NCI-H187 treated with DMSO at 0.1 percent for 48 hours (cell line): ENCODE data around the gene CHRNG.

ENCODE experiments used
- DNase-seq: peaks from one replicate; lab custom pipeline; 2025; lab: John Stamatoyannopoulos, UW

CHRNG gene, protein sequence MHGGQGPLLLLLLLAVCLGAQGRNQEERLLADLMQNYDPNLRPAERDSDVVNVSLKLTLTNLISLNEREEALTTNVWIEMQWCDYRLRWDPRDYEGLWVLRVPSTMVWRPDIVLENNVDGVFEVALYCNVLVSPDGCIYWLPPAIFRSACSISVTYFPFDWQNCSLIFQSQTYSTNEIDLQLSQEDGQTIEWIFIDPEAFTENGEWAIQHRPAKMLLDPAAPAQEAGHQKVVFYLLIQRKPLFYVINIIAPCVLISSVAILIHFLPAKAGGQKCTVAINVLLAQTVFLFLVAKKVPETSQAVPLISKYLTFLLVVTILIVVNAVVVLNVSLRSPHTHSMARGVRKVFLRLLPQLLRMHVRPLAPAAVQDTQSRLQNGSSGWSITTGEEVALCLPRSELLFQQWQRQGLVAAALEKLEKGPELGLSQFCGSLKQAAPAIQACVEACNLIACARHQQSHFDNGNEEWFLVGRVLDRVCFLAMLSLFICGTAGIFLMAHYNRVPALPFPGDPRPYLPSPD

DNA sequence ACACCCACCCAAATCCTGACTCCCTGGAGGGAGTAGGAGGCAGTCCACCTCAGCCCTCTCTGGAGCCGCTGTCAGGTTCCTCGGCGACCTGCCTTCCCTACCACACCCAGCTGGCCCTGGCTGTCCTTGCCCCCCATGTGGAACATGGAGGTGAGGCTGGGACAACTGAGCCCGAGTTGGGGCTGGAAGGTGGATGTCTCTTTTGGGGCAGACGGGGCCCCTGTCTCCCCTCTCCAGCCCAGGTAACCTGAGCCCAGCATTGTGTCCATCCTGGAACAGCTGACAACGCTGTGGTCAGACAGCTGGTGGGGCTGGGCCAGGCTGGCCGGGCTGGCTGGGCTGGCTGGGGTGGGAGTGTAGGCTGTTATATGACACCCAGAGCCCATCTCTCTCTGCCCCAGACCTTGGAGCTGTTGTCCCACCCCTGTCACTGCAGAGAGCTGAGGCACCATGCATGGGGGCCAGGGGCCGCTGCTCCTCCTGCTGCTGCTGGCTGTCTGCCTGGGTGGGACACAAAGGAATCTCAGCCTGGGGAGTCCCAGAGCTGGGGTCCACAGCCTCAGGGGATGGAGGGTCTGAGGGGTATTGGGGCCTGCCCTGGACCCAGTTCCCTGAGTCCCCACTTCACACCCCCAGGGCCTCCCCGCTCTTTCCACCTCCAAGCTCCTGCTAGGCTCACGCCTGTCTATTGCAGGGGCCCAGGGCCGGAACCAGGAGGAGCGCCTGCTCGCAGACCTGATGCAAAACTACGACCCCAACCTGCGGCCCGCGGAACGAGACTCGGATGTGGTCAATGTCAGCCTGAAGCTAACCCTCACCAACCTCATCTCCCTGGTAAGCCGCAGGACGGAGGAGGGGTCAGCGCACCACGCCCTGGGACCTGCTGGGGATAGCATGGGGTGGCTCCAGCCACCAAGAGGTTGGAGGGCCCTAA lies at the start of gene CHRNG:
TSS of gene CHRNG (plus strand) at position 395 of the 934 bp plus-strand sequence. CDS start at position 451, 56 bp downstream.
- no peak for DNase-seq

DNA sequence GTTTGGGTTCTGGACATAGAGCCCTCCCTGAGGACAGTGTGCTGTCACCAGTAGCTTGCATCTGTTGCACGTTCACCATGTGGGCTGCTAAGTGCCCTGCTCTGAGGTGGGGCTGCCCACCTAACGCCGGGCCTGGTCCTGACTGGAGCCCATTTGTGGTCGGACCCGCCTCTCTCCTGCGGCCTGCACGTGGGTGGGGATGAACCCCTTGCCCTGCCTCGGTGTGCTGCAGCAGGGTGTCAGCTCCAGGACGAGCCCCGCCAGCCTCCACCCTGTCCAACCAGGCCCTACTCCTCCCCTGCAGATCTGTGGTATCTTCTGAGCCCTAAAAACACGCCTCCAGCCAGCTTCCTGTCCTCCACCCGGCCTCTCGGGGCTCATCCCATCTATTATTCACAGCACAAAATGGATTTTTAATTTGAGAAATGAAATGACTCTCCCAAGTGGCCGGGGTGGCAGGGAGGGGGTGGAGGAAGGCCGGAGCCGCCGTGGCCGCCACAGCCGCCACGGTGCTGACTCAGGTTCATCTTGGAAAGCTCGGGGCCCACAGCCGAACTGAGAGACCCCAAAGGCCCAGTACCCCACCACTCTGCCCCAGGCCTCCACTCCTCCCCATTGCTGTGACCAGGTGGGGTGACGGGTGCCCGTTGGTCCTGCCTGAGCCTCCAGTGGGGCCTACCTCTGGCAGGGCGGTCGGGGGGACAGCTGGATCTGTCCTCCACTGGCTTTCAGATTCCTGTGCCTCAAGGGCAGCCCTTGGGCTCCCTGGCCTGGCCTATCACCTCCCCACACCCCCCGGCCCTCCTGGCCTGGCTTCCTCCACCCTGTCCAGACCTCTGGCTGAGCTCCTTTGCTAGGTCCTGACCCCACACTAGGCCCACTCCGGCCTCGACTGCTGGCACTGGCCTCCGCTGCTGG lies 49.0 kb upstream of the CHRNG start:
- no peak for DNase-seq

DNA sequence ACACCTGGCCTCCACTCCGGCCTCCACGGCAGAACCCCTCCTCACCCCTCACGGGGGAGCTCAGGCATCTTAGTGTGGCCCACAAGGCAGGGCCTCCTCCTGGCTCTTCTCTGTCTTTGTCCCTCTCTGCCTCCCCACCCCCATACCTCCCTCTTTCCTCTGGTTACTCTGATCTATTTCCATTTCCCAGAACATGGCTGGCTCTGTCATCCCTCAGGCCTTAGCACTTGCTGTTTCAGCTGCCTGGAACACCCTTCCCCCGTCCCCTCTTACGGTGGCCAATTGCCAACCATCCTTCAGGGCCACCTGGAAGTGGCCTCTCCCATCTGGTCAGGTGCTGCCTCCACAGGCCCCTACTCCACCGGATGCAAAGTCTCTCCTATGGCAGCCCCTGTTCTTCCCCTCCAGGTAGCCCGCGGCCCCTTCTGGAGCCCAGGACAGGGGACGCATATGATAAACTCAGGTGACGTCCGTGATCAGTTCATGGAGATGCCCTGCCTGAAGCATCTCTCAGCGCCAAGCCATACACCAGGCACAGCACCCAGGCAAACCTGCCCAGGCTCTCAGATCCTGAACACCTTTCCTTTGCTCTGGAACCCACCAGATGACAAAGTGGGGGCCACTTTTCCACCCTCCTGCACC lies 48.2 kb upstream of the CHRNG start:
- DNase-seq, result no peak

DNA sequence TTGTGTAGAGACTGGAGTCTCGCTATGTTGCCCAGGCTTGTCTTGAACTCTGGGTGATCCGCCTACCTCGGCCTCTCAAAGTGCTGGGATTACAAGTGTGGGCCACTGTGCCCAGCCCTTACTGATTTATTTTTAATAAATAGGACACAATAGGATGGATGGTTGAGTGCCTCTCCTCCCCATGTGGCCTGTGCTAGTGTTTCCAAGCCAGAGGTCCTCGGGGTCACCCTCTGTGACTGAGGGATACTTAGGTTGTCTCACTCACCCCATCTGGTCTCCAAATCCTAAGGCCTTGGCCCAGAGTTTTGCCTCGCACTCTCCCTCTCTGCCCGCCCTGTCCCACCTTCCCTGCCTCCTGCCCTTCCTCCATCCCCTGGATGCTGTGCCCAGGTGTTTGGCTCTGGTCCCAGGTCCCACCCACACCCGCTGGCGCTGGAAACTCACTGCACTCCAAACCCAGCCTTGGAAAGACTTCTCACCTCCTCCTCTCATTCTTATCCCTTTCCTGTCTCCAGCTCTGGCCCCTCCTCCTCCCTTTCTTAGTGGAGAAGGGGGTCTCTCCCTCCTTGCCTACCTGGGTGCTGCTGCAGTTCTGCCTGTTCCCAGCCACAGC lies 47.1 kb upstream of the CHRNG start:
- DNase-seq, result no peak

DNA sequence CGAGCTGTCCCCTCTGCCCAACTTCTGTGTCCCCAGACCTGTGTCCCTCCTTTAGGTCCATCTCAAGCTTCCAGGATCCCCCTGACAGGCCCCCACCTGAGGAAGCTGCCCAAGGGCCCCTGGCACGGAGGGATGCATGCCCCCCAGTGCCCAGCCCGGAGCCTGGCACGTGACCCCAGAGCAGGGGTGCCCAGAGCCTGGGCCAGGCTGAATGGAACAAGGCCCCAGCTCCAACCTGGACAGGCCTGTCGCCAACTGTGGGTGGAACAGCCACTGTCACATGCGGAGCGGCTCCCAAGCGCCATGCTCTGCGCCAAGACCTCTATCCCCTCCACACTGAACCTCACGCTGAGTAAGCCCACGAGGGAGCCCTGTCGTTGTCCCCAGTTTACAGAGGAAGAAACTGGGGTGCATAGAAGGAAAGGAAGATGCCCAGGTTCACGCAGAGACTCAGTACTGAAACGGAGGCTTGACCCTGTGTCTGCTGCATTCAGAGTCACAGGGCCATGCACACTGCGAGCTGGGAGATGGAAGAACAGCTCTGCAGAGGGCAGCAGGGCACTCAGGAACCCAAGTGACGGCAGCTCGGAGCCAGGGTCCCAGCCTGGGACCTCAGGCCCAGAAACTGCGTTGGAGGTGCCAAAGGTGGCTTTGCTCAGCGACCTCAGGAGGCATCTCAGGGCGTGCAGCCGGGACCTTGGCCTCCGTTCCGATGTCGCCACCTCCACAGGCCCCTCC lies 46.4 kb upstream of the CHRNG start:
- DNase-seq, result no peak

DNA sequence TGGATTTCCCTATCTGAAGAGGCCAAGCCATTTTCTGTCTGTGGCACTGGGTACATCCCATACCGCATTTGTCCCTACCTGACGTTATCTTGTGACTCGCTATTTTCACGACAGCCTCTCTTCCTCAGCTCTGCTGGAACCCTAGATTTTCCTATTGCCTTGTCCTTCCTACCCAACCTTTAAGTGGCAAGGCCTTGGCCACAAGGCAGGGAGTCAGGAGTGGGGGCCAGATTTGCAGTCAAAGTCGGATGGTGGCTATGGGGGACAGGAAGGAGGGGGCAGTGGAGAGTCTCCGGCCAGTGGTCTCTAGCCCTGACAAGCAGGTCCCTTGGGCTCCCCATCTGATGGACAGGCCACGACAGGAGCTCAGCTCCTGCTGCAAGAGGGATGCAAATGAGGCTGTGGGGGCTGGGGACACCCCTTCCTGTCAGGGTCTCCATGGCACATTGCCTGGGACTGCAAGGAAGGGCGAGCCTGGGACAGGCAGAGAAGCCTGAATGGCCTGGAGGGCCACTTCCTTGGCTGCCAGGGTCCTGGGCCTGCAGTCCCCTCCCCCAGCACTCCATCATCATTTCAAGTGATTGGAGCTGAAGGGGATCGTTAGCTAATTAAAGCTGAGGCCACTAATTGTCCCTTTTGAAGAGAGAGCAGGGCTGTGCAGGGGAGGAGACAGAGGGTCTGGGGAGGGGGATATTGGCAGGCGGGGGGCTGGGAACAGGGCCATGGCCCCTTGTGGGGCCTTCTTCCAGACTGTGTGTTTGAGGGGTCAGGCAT lies 45.6 kb upstream of the CHRNG start:
- DNase-seq, result no peak

DNA sequence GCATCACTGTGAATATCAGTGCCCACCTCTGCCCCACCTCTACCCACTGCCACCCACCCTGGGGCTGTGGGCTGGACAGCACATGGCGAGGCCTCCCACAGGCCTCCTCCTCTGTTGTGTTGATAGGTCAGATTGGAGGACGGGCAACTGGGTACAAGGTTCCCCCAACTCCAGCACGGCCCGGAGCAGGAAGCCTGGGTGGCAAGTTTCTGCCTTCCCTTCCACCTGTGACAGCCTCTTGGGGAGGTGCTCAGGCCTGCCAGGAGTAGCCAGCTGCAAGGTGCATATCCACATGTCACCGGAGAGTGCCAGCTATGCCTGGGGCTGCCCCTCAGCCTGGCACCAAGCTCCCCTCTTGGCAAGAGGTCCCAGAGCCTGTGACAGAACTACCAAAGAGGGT lies 45.0 kb upstream of the CHRNG start:
- DNase-seq, result no peak

DNA sequence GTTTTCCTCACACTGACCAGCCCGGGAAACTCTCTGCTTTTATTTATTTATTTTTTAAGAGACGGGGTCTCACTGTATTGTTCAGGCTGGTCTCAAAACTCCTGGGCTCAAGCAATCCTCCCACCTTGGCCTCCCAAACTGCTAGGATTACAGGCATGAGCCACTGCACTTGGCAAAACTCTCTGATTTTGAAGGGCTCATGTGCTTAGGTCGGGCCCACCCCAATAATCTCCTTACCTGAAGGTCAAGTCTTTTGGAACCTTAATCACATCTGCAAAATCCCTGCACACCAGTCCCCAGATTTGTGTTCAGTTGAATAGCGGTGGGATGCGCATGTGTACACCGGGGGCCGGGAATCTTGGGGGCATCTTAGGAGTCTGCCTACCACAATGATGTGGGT lies 44.2 kb upstream of the CHRNG start:
- DNase-seq, result no peak

DNA sequence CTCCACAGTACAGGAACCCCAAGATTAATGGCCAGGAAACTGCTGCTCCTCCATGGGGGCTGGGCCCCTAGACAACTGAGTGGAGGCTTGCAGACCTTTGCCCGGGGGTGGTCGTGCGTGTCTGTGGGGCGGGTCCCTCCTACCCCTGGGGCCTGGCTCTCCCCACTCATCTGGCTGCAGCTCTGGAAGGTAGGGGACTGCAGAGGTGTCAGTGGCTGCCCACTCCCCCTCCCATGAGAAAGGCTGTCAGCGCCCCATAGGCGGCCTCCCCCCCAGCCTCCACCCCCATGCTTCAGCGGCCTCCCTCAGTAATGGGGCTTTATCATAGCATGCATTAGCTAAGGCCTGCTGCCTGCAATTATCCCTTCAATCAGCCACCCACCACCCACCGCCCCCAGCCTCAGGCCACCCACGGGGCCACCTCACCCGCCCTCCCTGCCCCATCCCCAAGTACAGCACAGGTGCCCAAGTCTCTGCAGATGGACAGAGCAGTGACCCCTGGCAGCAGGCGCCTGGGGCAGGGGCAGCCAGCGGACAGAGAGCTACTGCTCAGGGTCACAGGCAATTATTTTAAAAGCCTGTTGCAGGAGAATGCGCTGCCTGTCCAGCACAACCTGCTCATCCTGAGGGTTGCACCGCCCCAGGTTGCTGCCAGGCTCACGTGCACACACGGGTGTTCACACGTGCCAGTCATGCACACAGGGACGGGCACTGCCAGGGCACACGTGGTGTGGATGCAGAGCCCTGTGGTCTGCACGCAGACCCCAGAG lies 42.8 kb upstream of the CHRNG start:
- DNase-seq, result no peak

DNA sequence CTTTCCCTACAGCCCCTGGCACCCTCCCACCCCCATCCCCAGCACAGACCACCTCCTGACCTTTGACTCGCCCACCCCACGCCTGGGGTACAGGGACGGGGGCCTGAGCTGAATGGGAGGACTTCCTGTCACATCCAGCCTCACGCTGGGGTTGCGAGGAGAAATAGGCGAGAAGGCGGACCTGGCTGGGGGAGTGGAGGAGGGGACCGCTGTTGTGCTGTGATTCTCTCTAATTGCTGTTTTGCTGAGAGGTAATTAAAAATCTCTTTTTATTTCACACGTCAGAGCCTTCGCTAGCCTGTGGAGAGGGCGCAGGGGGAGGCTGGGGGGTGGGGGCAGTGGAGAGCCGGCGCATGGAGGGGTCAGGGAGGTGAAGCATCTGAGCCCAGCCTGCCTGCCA lies 42.1 kb upstream of the CHRNG start:
- no peak for DNase-seq

DNA sequence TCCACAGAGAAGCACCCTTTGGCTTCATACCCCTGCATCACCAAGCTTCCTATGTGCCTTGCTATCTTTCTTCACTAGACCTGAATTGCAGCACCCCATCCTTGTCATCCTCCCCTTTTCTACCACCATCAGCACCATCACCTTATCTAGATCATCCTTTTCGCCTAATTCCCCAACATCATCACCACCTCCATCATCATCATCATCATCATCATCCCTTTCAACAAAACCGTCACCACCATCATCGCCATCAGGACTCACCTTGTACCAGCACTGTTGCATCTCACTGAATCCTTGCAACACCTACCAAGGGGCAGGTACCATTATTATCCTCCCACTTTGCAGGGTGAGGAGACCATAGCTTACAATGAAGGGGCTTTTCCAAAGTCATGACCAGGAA lies 41.0 kb upstream of the CHRNG start:
- DNase-seq, result no peak

DNA sequence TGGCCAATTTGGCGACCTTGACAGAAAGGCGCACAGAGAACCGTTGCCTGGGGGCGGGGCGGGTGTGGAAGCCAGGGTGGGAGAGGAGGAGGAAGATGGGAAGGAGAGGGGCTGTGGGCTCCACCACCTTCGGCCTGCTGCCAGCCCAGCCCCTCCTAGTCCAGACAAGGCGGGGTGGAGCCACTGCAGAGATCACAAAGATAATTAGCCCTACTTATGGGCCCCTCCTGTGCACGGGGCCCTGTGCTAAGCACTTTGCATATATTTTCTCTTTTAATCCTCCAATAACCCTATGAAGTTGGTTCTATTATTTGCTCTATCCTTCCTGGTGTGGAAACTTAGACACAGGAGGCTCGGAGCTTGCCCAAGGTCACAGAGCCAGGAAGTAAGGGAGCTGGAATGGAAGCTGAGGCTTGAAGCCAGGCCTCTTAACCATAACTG lies 38.1 kb upstream of the CHRNG start:
- DNase-seq, result no peak

DNA sequence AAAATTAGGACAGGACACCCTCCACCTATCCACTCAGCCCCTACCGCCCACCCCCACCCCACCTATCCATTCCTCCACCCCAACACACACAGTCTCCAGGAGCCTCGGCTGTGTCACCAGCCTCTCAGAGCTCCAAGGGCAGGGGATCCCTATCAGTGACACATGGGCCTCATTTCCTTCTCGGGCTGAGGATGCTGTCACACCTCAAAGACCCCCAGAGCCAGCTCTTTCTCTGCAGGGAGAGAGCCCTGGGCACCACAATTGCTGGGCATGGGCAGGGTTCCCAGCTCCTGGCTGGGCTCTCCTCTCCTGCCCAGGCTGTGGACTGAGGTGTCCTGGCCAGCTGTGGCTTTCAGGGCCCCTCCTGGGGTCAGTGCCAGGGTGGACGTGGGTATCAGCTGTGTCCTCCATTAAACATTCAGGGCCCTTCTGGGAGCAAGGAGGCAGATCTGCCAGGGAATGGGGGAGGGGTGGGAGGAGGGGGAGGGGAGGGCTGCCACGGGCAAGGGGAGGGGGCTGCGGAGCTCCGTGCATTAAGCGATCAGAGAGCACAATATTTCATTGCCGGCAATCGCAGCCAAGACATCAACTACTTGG lies 37.6 kb upstream of the CHRNG start:
- no peak for DNase-seq

DNA sequence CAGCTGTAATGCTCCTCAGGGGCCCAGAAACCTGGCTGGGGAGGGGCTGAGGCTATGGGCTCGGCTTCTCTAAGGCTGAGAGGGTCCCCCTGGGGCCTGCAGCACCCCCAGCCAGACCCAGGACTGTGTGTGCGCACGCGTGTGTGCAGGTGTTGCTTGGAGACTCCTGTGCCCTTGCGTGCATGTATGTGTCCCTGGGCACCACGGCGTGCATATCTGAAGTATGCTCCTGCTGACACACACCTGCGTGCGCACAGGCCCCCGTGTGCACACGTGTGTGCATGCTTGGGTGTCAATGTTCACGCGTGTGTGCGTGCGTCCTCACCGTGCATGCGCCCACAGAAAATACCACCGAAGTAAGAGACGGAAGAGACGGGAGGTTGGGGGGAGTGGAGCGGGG lies 37.0 kb upstream of the CHRNG start:
- no peak for DNase-seq

DNA sequence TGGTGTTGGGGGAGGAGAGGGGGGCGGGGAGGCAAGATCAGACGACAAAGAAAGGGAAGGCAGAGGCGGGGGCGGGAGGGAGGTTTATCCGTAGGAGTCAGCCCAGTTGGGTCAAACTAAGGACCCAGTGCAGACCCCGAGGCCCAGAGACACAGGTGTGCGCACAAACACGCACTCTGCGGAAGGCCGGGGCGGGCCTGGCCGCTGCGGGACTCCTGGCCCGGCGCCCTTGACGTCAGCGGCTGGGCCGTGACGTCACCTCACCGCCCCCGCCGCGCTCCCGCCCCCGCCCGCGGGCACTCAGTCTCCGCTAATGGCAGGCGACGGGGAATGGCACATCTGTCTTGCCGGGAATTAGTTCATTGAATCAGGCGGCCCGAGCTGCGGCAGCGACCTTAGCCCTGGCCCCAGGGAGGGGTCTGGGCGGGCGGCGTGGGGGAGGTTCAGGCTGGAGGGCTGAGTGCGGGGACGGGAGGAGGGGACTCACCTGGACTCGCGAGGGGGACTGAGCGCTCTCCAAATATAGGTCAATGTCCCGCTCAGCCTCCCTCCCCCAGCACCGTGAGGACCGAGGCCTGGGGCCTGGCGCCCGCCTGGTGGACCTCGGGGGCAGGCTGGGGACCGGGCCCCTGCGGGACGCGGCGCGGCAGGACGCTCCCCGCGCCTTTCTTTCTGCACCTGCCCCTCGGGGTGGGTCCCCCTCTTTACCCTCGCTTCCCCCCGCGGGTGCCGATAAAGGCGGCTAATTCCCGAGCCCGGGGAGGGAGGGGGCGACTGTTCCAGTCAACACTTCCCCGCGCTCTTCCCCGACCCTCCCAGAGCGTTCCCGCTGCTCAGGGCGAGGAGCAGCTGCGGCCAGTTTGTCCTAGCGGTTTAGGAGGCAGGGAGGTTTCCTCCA lies 36.3 kb upstream of the CHRNG start:
- no peak for DNase-seq

DNA sequence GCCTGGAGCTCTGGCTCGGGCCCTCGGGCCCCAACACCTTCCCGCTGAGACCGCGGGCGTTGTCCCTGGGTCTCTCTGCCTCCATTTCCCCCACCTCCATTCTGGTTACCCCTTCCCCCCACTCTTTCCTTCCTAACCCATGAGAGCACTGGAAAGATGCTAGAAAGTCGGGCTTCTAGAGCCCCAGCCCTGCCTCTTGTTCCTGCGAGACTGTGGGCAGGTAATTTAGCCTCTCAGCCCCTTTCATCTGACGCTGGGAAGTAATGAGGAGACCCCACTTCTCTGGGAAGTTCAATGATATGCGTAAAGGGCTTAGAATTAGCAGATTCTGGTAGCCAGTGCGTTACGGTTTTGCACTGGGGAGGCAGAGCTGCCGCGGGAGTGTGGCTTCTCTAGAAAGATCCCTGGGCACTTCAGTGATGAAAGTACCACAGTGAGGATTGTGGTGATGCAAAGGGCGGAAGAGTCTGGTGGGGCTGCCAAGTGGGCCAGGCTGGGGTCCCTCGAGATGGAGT lies 35.6 kb upstream of the CHRNG start:
- no peak for DNase-seq

DNA sequence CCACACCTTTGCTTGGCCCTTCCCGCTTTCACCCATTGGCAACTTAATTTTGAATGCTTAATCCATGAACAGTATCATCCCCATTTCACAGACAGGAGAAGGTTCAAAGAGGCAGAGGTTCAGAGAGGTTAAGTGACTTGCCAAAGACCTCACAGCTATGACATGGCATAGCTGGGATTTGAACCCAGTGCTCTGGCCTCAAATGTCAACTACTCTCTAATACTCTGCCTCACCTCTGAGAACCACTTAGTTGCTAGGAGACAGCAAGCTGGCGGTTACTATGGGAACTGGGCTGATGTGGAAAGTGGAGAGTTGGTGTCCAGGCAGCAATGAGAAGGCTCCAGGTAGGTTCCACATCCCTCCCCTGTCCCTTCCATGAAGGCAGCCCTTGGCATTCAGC lies 35.1 kb upstream of the CHRNG start:
- no peak for DNase-seq
